Nephron (organoid): Measurements from ENCODE around the gene SEPTIN10.
A peak's percentile ranks its signal among the peaks of the same experiment; 100 is the strongest.

Experiments used
- H3K27ac Mint-ChIP-seq, 3 experiments: 2 replicates each; pipeline ENCODE4 v1.8.0; 2020; ENCODE audit warnings: mixed read lengths in 3 of 3, mild to moderate bottlenecking in 2 of 3, moderate library complexity in 1 of 3
- H3K27me3 Mint-ChIP-seq: 2 replicates; pipeline ENCODE4 v1.8.0; 2021; ENCODE audit warnings: low read depth, mild to moderate bottlenecking, moderate library complexity, mixed read lengths
- H3K36me3 Mint-ChIP-seq: 2 replicates; pipeline ENCODE4 v1.8.0; 2020; ENCODE audit warnings: low read depth, mixed read lengths
- H3K4me1 Mint-ChIP-seq: 2 replicates; pipeline ENCODE4 v1.8.0; 2020; ENCODE audit warnings: mixed read lengths
- H3K4me3 Mint-ChIP-seq, 3 experiments: 2 replicates each; pipeline ENCODE4 v1.8.0; 2020; ENCODE audit warnings: mild to moderate bottlenecking in 3 of 3, mixed read lengths in 3 of 3, moderate library complexity in 2 of 3
- H3K9me3 Mint-ChIP-seq: 2 replicates; pipeline ENCODE4 v1.8.0; 2020; ENCODE audit warnings: mixed read lengths
- TF ChIP-seq, protein P1 (sequence below), 3 experiments: fragments of 200-600 bp; sonication (generic); IDR thresholded peaks; one replicate each; pipeline ENCODE4 v1.5.0; 2021; ENCODE audit warnings: antibody characterized with exemption in 3 of 3; ENCODE audit not compliant: unreplicated experiment in 3 of 3

Gene SEPTIN10

DNA sequence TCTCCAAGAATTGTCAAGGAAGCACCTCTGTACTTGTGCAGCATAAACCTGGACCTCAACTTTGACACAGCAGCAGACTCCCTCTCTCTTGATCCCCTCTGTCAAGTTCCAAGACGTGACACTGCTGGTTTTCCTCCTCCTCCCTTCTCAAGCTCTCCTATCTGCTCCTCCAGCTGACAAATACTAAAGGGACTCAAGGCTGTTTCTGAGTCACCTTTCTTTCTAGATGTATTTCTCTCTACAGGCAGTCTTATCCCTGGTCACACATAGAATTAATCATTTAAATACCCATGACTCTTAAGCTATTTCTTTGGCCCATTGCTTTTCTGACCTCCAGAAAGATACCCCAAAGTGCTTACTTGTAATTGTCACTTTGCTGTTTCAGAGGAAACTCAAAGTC, 53.5 kb downstream of the SEPTIN10 start:
- Mint-ChIP-seq H3K9me3 (no peaks in the 10 kb centered on the region), H3K27ac (no peak overlapping the region), H3K4me3 (no peak overlapping the region), H3K4me1 (no peaks in the 10 kb centered on the region), H3K27me3 (no peaks in the 10 kb centered on the region), H3K36me3 (peaks cover 62% of the 10 kb centered on the region)
- TF ChIP-seq, protein P1, sequence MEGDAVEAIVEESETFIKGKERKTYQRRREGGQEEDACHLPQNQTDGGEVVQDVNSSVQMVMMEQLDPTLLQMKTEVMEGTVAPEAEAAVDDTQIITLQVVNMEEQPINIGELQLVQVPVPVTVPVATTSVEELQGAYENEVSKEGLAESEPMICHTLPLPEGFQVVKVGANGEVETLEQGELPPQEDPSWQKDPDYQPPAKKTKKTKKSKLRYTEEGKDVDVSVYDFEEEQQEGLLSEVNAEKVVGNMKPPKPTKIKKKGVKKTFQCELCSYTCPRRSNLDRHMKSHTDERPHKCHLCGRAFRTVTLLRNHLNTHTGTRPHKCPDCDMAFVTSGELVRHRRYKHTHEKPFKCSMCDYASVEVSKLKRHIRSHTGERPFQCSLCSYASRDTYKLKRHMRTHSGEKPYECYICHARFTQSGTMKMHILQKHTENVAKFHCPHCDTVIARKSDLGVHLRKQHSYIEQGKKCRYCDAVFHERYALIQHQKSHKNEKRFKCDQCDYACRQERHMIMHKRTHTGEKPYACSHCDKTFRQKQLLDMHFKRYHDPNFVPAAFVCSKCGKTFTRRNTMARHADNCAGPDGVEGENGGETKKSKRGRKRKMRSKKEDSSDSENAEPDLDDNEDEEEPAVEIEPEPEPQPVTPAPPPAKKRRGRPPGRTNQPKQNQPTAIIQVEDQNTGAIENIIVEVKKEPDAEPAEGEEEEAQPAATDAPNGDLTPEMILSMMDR (IDR thresholded peaks at IDR 0.05; ENCODE audit: unreplicated experiment in 3 of 3), result no peak

DNA sequence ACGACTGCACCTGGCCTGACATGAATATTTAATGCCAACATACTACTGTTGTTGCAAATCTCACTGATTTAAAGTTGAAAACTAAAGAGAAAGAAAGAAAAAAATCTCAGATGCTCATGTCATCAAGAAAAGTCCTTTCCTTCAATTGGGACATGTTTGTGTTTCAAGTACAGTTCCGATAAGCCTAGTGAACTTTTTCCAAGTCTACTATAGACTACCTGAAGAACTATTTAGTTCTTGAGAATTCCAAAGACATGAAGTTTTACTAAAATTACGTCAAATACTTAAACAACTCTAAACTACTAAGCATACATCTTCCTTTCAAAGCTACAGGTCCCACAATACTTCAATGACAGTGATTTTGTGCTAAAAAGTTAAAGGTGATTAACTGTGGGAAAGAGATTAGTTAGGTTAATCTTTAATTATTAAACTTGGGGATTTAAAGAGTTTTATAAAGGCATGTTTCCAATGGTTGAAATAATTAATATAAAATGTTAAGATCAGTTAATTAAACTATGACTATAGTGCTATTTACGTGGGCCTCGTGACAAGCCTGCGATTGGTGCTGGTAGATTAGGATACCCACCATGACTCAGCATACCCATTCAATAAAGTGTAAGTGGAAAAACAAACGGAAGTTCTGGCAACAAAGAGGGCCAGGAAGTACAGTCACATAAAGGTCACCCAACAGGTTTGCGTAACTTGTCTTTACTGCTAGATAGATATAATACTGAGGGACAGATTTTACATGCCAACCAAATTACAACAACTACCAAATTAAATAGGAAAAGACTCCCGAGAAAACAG, 55.5 kb downstream of the SEPTIN10 start:
- Mint-ChIP-seq H3K27me3 (no peaks in the 10 kb centered on the region), H3K36me3 (peaks cover 61% of the 10 kb centered on the region), H3K4me3 (no peak overlapping the region), H3K4me1 (no peaks in the 10 kb centered on the region), H3K27ac (peak overlapping the region in 1 of 3 experiments; percentile 33), H3K9me3 (no peaks in the 10 kb centered on the region)
- TF ChIP-seq, protein P1 (IDR thresholded peaks at IDR 0.05; ENCODE audit: unreplicated experiment in 3 of 3), result no peak

DNA sequence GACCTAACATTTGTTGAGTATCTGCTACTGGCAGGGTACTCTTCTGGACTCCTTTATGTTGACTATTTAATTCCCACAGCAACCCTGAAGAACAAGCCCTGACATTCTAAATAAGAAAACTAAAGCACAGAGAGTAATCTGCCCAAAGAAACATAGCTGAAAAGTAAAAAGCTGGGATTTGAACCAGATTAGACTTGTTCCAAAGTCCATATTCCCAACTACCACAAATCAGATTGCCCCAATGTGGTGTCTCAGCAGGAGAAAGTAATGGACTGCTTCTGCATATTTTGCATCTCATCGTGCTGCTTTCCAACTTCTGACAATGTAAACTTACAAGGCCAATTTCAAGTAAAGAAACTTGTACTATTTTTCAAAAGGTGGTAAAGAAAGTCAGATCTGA, 56.5 kb downstream of the SEPTIN10 start:
- TF ChIP-seq, protein P1 (IDR thresholded peaks at IDR 0.05; ENCODE audit: unreplicated experiment in 3 of 3), result no peak
- Mint-ChIP-seq H3K36me3 (peaks cover 64% of the 10 kb centered on the region), H3K27me3 (no peaks in the 10 kb centered on the region), H3K4me1 (no peaks in the 10 kb centered on the region), H3K27ac (no peak overlapping the region), H3K4me3 (no peak overlapping the region), H3K9me3 (peaks cover 3% of the 10 kb centered on the region)

DNA sequence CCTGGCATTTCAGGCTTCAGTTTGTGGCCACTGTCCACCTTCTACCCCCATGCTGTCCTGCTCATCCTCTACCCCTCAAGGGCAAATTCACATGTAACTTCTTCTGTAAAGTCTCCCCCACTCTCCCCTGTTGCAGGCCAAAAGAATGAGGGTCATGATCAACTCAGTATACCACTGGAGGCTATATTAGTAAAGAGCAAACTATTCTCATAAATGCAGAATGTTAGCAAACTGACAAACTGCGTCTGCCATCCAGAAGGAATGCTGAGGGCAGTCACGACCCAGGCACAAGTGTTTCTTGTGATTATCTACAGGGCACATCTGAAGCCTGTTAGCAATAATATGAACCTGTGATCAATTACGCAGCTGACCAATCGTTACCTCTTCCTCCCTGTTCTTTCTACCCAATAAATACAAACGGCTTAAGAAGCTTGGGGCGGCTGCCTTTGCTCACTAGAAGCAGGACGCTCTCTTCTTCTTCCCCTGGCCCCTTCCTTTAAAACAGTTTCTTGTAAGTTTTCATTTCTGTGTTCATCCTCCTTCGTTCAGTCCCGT, 58.3 kb downstream of the SEPTIN10 start:
- Mint-ChIP-seq H3K4me3 (no peak overlapping the region), H3K27me3 (no peaks in the 10 kb centered on the region), H3K36me3 (peaks cover 63% of the 10 kb centered on the region), H3K9me3 (peaks cover 3% of the 10 kb centered on the region), H3K4me1 (no peaks in the 10 kb centered on the region), H3K27ac (no peak overlapping the region)
- TF ChIP-seq, protein P1 (IDR thresholded peaks at IDR 0.05; ENCODE audit: unreplicated experiment in 3 of 3), result no peak

DNA sequence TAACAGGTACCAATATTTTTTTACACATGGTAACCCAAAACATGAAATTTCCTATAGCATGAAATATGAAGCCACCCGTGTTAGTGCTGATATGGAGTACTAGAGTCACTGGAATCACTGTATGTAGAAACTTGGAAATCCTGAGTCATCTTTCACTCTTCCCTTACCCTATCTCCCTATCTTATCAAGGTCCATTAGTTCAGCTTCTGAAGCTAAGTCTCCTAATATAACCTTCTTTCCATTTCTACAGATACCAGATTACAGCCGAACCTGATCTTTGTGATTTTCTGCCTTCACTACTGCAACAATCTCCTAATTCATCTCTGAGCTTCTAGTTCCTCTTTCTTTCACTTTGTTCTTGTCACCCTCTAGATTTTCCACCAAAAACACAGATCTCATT, 59.0 kb downstream of the SEPTIN10 start:
- no peak overlapping the region for H3K4me3 Mint-ChIP-seq
- H3K27ac Mint-ChIP-seq, result no peak overlapping the region
- H3K9me3 Mint-ChIP-seq, result peaks cover 3% of the 10 kb centered on the region
- no peaks in the 10 kb centered on the region for H3K4me1 Mint-ChIP-seq
- H3K36me3 Mint-ChIP-seq, result peaks cover 59% of the 10 kb centered on the region
- H3K27me3 Mint-ChIP-seq, result no peaks in the 10 kb centered on the region
- TF ChIP-seq, protein P1 (IDR thresholded peaks at IDR 0.05; ENCODE audit: unreplicated experiment in 3 of 3), result no peak
